NOMO-1 treated with dmso at 0.1 percent for 144 hours (cell line): ENCODE results near the gene NOB1.

Experiments used
- DNase-seq: peaks from one replicate; lab custom pipeline; 2025; ENCODE audit not compliant: unreplicated experiment; lab: John Stamatoyannopoulos, UW

NOB1 gene

GRCh38 chr16:69724414-69724873 lies 30.3 kb downstream of the NOB1 start:
- no peak for DNase-seq

- no peak for DNase-seq
Measured at GRCh38 chr16:69721441-69721957, 33.2 kb downstream of the NOB1 start.

- DNase-seq: no peak
Measured at GRCh38 chr16:69720822-69721430, 33.8 kb downstream of the NOB1 start.

- no peak for DNase-seq
Measured at GRCh38 chr16:69718111-69718764, 36.5 kb downstream of the NOB1 start.

- DNase-seq: no peak
Measured at GRCh38 chr16:69717066-69717465, 37.7 kb downstream of the NOB1 start.

GRCh38 chr16:69712914-69713581 lies 41.7 kb downstream of the NOB1 start:
- no peak for DNase-seq

- no peak for DNase-seq
Measured at GRCh38 chr16:69712277-69712676, 42.4 kb downstream of the NOB1 start.

- no peak for DNase-seq
Measured at GRCh38 chr16:69711115-69711740, 43.5 kb downstream of the NOB1 start.

GRCh38 chr16:69709456-69710084 lies 45.2 kb downstream of the NOB1 start:
- DNase-seq: peak; percentile 13

GRCh38 chr16:69707920-69708683 lies 46.6 kb downstream of the NOB1 start:
- DNase-seq: no peak

- no peak for DNase-seq
Measured at GRCh38 chr16:69706975-69707340, 47.8 kb downstream of the NOB1 start.

- peak; percentile 4 for DNase-seq
Measured at GRCh38 chr16:69706256-69706974, 48.3 kb downstream of the NOB1 start.

- no peak for DNase-seq
Measured at GRCh38 chr16:69703638-69704037, 51.1 kb downstream of the NOB1 start.

GRCh38 chr16:69701866-69702265 lies 52.9 kb downstream of the NOB1 start:
- no peak for DNase-seq

GRCh38 chr16:69701452-69701851 lies 53.3 kb downstream of the NOB1 start:
- DNase-seq: no peak

GRCh38 chr16:69699915-69700314 lies 54.8 kb downstream of the NOB1 start:
- no peak for DNase-seq

- no peak for DNase-seq
Measured at GRCh38 chr16:69698404-69698803, 56.3 kb downstream of the NOB1 start.

GRCh38 chr16:69693916-69694315 lies 60.8 kb downstream of the NOB1 start:
- no peak for DNase-seq

- no peak for DNase-seq
Measured at GRCh38 chr16:69691980-69692911, 62.5 kb downstream of the NOB1 start.
